Aorta (tissue), 5 donors: ENCODE data around the gene PID1. TPM values are rescaled to one million over a fixed set of nuclear protein-coding genes. Genes with fewer than 3 reads are reported as not detected.

Source experiments
- ATAC-seq: fragments of 200-7000 bp; cut with Tn5 transposase; one replicate; pipeline ENCODE4 v1.9.1; 2022; ENCODE audit warnings: moderate library complexity; ENCODE audit not compliant: low FRiP score
- DNase-seq, 2 donors: peaks; one replicate each; pipeline ENCODE4 v3.0.0-alpha.2; 2020
- H3K27ac ChIP-seq, 2 donors: one replicate each; pipeline ENCODE4 v1.5.1; 2013; ENCODE audit warnings: low read length in 2 of 2, mild to moderate bottlenecking in 2 of 2, moderate library complexity in 2 of 2, control low read depth in 1 of 2, inconsistent platforms in 1 of 2, low read depth in 1 of 2
- H3K27me3 ChIP-seq, 2 donors: one replicate each; pipeline ENCODE4 v1.6.1; 2013; ENCODE audit warnings: control low read depth in 1 of 2, low read length in 1 of 2, mild to moderate bottlenecking in 1 of 2, moderate library complexity in 1 of 2; ENCODE audit not compliant: insufficient read depth in 2 of 2, control insufficient read depth in 1 of 2
- H3K36me3 ChIP-seq, 2 donors: one replicate each; pipeline ENCODE4 v1.6.1; 2013; ENCODE audit warnings: control low read depth in 1 of 2, low read length in 1 of 2, mild to moderate bottlenecking in 1 of 2; ENCODE audit not compliant: insufficient read depth in 2 of 2, control insufficient read depth in 1 of 2
- H3K4me1 ChIP-seq, 2 donors: one replicate each; pipeline ENCODE4 v1.6.1; 2013; ENCODE audit warnings: low read length in 2 of 2, control low read depth in 1 of 2, mild to moderate bottlenecking in 1 of 2, moderate library complexity in 1 of 2; ENCODE audit not compliant: insufficient read depth in 2 of 2, control insufficient read depth in 1 of 2
- H3K4me3 ChIP-seq, 2 donors: one replicate each; pipeline ENCODE4 v1.5.1; 2013; ENCODE audit warnings: low read length in 2 of 2, control low read depth in 1 of 2, mild to moderate bottlenecking in 1 of 2
- H3K9me3 ChIP-seq: one replicate; pipeline ENCODE4 v1.6.1; 2013; ENCODE audit warnings: mild to moderate bottlenecking, low read length; ENCODE audit not compliant: control insufficient read depth
- WGBS, 2 donors: extraction: QIAGEN DNeasy Blood & Tissue Kit; methylation state at CpG; one replicate each; pipeline ENCODE4 v1.1.7; 2013; 5-methylcytosine and 5-hydroxymethylcytosine counted together
- intact Hi-C, 2 donors: fragments of 100-400 bp; cut with DNase I; formaldehyde crosslinking; loops; one replicate each; pipeline versions ENCODE4 v1.14.2 to v1.15.0; 2022
- polyA plus RNA-seq, 2 donors: library from polyadenylated mRNA; stranded (reverse); fragments of 200-250 nt; gene quantifications; one replicate each; pipeline ENCODE4 v1.2.3, GENCODE V29; 2013
- total RNA-seq, 2 donors: library from RNA; stranded (reverse); fragmentation: NEBNext Ultra II Directional; extraction: Animal tissue kit (Norgen Biotek cat#: 25700); gene quantifications; one replicate each; pipeline ENCODE4 v1.2.1, GENCODE V29; 2021
- donor health status: healthy with polysubstance abuse.
- donor health status: Bipolar disorder and iron deficiency.
- donor health status: DM: no; HTN: no; CAD: no.
- donor health status: DM: no; HTN: no; CAD: no.
- donor health status: DM: yes; HTN: yes; CAD: no.

Gene PID1
- total and polyA plus RNA-seq, 4 donors, result 44.8 to 88.6 (median 66.9) TPM

GRCh38 chr2:229152674-229153073, 118.4 kb downstream of the PID1 start:
- ATAC-seq (no peak), DNase-seq (no peak)
- no peak overlapping the region for H3K4me3 ChIP-seq
- no peak overlapping the region for H3K27ac ChIP-seq
- H3K36me3 ChIP-seq, result no peaks in the 10 kb centered on the region
- no peaks in the 10 kb centered on the region for H3K9me3 ChIP-seq
- intact Hi-C loops, result no loop called here
- H3K27me3 ChIP-seq, result no peaks in the 10 kb centered on the region
- H3K4me1 ChIP-seq, result peaks cover 5 to 7% of the 10 kb centered on the region in 2 donors
- WGBS, 2 donors, result 88 to 93% methylated on average over 10 of the region's 10 CpGs

- Histone ChIP-seq H3K27ac (peak overlapping the region; percentile 2 to 28), H3K9me3 (peaks cover 2% of the 10 kb centered on the region), H3K4me3 (no peak overlapping the region), H3K27me3 (no peaks in the 10 kb centered on the region), H3K36me3 (no peaks in the 10 kb centered on the region), H3K4me1 (peaks cover 0 to 2% of the 10 kb centered on the region in 2 donors)
- 86 to 90% methylated on average over 4 of the region's 4 CpGs for WGBS, 2 donors
- DNase-seq (no peak), ATAC-seq (no peak)
- intact Hi-C loops, result no loop called here
Measured at GRCh38 chr2:229150317-229150716, 120.8 kb downstream of the PID1 start.

- DNase-seq (no peak), ATAC-seq (no peak)
- Histone ChIP-seq H3K4me3 (no peak overlapping the region), H3K36me3 (no peaks in the 10 kb centered on the region), H3K9me3 (no peaks in the 10 kb centered on the region), H3K27ac (peak overlapping the region in 1 of 2 donors; percentile 51), H3K27me3 (no peaks in the 10 kb centered on the region), H3K4me1 (peaks cover 4 to 14% of the 10 kb centered on the region in 2 donors)
- intact Hi-C loops, result no loop called here
- WGBS, 2 donors, result 11 to 18% methylated on average over 3 of the region's 3 CpGs
Measured at GRCh38 chr2:229141424-229142025, 129.6 kb downstream of the PID1 start.

DNA sequence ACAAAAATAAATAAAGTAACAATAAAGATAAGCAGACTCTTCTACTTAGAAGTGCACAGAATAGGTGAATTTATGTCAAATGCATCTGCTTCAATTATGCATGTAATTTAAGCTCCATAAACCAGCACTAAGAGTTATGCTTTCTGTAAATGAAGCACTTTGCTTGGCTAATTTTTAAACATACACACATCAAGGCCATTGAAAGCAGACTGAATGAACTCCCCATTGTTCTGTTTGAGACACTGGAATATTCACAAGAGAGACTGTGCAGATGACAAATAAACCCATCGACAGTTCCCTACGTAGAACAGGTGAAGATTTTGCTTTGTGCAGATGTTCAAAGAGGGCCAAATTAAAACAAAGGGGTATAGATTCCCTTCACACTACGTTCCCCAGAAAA, 133.4 kb downstream of the PID1 start:
- Histone ChIP-seq H3K4me1 (peaks cover 4 to 14% of the 10 kb centered on the region in 2 donors), H3K27ac (no peak overlapping the region), H3K4me3 (no peak overlapping the region), H3K27me3 (no peaks in the 10 kb centered on the region), H3K36me3 (peaks cover 3 to 4% of the 10 kb centered on the region in 2 donors), H3K9me3 (no peaks in the 10 kb centered on the region)
- intact Hi-C loops, result loop anchor here (5.0 to 10.0 kb wide), 2 partner anchors 135 to 277 kb away; partner anchors contain the start of gene PID1 (in 1 of the 2)
- 86 to 89% methylated on average over 3 of the region's 3 CpGs for WGBS, 2 donors
- no peak for ATAC-seq
- DNase-seq, result no peak

DNA sequence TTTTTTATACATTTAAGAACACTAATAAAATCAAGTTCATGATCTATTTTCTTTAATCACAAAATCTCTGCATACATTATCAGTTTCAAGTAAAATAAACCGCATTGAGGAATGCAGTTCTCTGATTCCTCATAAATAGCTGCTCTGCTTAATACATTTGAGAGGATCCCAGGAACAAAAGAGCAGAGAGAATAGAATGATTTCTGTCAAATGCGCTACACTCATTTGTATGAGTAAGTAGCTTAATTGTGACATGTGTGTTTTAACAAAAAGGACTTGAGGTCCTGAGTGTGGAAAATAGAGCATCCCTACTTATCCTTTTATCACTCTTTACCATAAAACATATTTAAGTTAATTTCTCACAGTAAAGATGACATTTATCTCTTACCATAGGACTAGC, 134.0 kb downstream of the PID1 start:
- ATAC-seq, result no peak
- H3K9me3 ChIP-seq, result no peaks in the 10 kb centered on the region
- DNase-seq, result no peak
- H3K36me3 ChIP-seq, result peaks cover 3 to 4% of the 10 kb centered on the region in 2 donors
- H3K27ac ChIP-seq, result no peak overlapping the region
- WGBS, 2 donors, result 95% methylated on average over 2 of the region's 2 CpGs
- H3K27me3 ChIP-seq, result no peaks in the 10 kb centered on the region
- peaks cover 7 to 14% of the 10 kb centered on the region in 2 donors for H3K4me1 ChIP-seq
- H3K4me3 ChIP-seq, result no peak overlapping the region
- intact Hi-C loops, result loop anchor here (5.0 to 10.0 kb wide), 2 partner anchors 135 to 278 kb away; partner anchors contain the start of gene PID1 (in 1 of the 2)

DNA sequence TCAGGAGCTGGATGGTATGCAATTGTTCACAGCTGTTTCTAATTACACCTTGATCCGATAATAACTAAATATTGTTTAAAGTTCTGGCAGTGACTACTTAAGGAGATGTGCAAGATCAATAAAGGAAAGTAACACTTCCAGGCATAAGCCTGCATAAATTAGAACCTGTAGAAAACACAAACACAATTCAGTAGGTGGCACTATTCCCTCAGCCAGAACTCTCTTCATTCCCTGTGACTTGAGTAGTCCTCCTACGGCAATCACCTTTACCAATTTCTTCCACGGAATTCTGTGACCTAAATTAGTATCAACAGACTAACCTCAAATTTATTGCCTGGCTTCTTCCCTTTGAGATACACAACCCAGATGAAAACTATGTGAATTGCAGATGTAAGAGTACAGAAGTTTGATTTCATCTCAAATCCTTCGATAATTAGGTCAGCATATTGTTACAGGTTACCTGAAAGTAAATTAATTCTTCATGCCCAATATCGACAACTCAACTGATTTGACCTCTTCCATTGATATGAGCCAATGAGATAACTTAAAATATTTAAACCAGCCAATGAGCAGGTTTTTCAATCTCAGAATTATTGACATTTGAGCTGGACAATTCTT, 137.8 kb downstream of the PID1 start:
- no peak overlapping the region for H3K27ac ChIP-seq
- peaks cover 3 to 8% of the 10 kb centered on the region in 2 donors for H3K4me1 ChIP-seq
- ATAC-seq, result no peak
- no peak for DNase-seq
- no peaks in the 10 kb centered on the region for H3K9me3 ChIP-seq
- intact Hi-C loops, result loop anchor here (2.0 to 10.0 kb wide), 3 partner anchors 140 to 454 kb away; no protein-coding TSS in a partner anchor
- WGBS, 2 donors, result 48 to 51% methylated on average over 5 of the region's 5 CpGs
- H3K27me3 ChIP-seq, result no peaks in the 10 kb centered on the region
- no peak overlapping the region for H3K4me3 ChIP-seq
- peaks cover 3 to 4% of the 10 kb centered on the region in 2 donors for H3K36me3 ChIP-seq

DNA sequence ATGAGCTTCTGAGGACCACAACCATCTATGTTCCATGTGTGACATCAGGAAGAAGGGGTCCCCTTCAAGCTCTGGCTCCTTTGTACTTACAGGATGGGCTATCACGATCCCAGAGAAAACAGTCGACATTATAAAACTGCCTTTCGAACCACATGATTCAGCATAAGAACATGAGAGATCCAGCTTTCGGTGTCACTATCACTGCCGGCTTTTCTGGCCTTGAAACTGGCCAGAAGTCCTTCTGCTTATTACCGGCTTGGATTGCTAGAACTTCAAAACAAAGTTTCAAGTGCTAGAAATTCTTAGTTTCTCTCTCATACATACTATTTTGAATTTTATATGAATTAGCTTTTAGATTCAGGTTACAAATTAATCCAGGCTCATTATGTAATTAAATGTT, 138.9 kb downstream of the PID1 start:
- Histone ChIP-seq H3K27me3 (no peaks in the 10 kb centered on the region), H3K27ac (no peak overlapping the region), H3K4me1 (peaks cover 0 to 8% of the 10 kb centered on the region in 2 donors), H3K36me3 (peaks cover 3 to 4% of the 10 kb centered on the region in 2 donors), H3K9me3 (no peaks in the 10 kb centered on the region), H3K4me3 (no peak overlapping the region)
- no peak for DNase-seq
- intact Hi-C loops, result loop anchor here (2.0 to 10.0 kb wide), 3 partner anchors 141 to 455 kb away; no protein-coding TSS in a partner anchor
- no peak for ATAC-seq
- WGBS, 2 donors, result 54 to 71% methylated on average over 6 of the region's 6 CpGs

- H3K4me1 ChIP-seq, result peaks cover 0 to 8% of the 10 kb centered on the region in 2 donors
- H3K27me3 ChIP-seq, result no peaks in the 10 kb centered on the region
- DNase-seq, result no peak
- WGBS, 2 donors, result 40 to 48% methylated on average over 6 of the region's 6 CpGs
- H3K36me3 ChIP-seq, result no peaks in the 10 kb centered on the region
- ATAC-seq, result no peak
- H3K9me3 ChIP-seq, result no peaks in the 10 kb centered on the region
- H3K4me3 ChIP-seq, result no peak overlapping the region
- intact Hi-C loops, result loop anchor here (5.0 to 10.0 kb wide), 2 partner anchors 284 to 457 kb away; no protein-coding TSS in a partner anchor
- H3K27ac ChIP-seq, result peak overlapping the region in 1 of 2 donors; percentile 40
Measured at GRCh38 chr2:229130522-229130921, 140.6 kb downstream of the PID1 start.
